Astrocyte (in vitro differentiated cells and primary cell): Measurements from ENCODE around the gene EIF1AD. TPM values are rescaled to one million over a fixed set of nuclear protein-coding genes. Genes with fewer than 3 reads are reported as not detected.

ENCODE experiments used
- DNase-seq: peaks from one replicate; pipeline ENCODE4 v3.0.0-alpha.2; 2010; ENCODE audit warnings: low read depth
- FAIRE-seq: peaks from 2 replicates; lab custom pipeline; 2011; peaks lifted over from hg19 to GRCh38; lab: Jason Lieb, UNC
- H2AFZ ChIP-seq: 2 replicates; pipeline ENCODE4 v1.6.0; 2012; ENCODE audit warnings: low read depth, low read length, inconsistent platforms
- H3K27ac ChIP-seq: 2 replicates; pipeline ENCODE4 v1.5.1; 2011; ENCODE audit warnings: low read depth, low read length, inconsistent platforms
- H3K27me3 ChIP-seq: 2 replicates; pipeline ENCODE4 v1.6.0; 2011; ENCODE audit warnings: low read length, inconsistent platforms; ENCODE audit not compliant: insufficient read depth
- H3K36me3 ChIP-seq: 2 replicates; pipeline ENCODE4 v1.5.1; 2011; ENCODE audit warnings: low read length, inconsistent platforms; ENCODE audit not compliant: insufficient read depth
- H3K4me1 ChIP-seq: 2 replicates; pipeline ENCODE4 v1.5.1; 2011; ENCODE audit warnings: low read length, inconsistent platforms; ENCODE audit not compliant: insufficient read depth
- H3K4me2 ChIP-seq: 2 replicates; pipeline ENCODE4 v1.6.0; 2012; ENCODE audit warnings: low read length, inconsistent platforms
- H3K4me3 ChIP-seq: 2 replicates; pipeline ENCODE4 v1.5.1; 2011; ENCODE audit warnings: low read depth, mild to moderate bottlenecking, low read length, inconsistent platforms; ENCODE audit not compliant: insufficient read depth
- H3K79me2 ChIP-seq: 2 replicates; pipeline ENCODE4 v1.6.0; 2012; ENCODE audit warnings: mild to moderate bottlenecking, low read length, inconsistent platforms; ENCODE audit not compliant: insufficient read depth
- H3K9ac ChIP-seq: 2 replicates; pipeline ENCODE4 v1.6.0; 2012; ENCODE audit warnings: mild to moderate bottlenecking, low read length, inconsistent platforms
- H3K9me3 ChIP-seq: 2 replicates; pipeline ENCODE4 v1.5.1; 2012; ENCODE audit warnings: low read depth, mild to moderate bottlenecking, low read length, inconsistent platforms; ENCODE audit not compliant: insufficient read depth
- H4K20me1 ChIP-seq: 2 replicates; pipeline ENCODE4 v1.6.0; 2012; ENCODE audit warnings: low read length, inconsistent platforms; ENCODE audit not compliant: insufficient read depth
- H3K27ac Mint-ChIP-seq: one replicate; pipeline ENCODE4 v1.8.0; 2021; ENCODE audit warnings: mild to moderate bottlenecking, mixed read lengths; ENCODE audit not compliant: unreplicated experiment
- H3K27me3 Mint-ChIP-seq: one replicate; pipeline ENCODE4 v1.8.0; 2021; ENCODE audit warnings: low read depth, mixed read lengths; ENCODE audit not compliant: unreplicated experiment
- H3K36me3 Mint-ChIP-seq: one replicate; pipeline ENCODE4 v1.8.0; 2021; ENCODE audit warnings: low read depth, mixed read lengths; ENCODE audit not compliant: unreplicated experiment
- H3K4me1 Mint-ChIP-seq: one replicate; pipeline ENCODE4 v1.8.0; 2021; ENCODE audit warnings: low read depth, mixed read lengths; ENCODE audit not compliant: unreplicated experiment
- H3K4me3 Mint-ChIP-seq: one replicate; pipeline ENCODE4 v1.8.0; 2021; ENCODE audit warnings: mild to moderate bottlenecking, moderate library complexity, mixed read lengths; ENCODE audit not compliant: unreplicated experiment
- H3K9me3 Mint-ChIP-seq: one replicate; pipeline ENCODE4 v1.8.0; 2021; ENCODE audit warnings: mild to moderate bottlenecking, mixed read lengths; ENCODE audit not compliant: unreplicated experiment
- EZH2 ChIP-seq: IDR thresholded peaks from 2 replicates; pipeline ENCODE4 v1.6.1; 2012; ENCODE audit warnings: mild to moderate bottlenecking, low read length, inconsistent platforms; ENCODE audit not compliant: insufficient read depth
- total RNA-seq: library from RNA; stranded (reverse); gene quantifications from 2 replicates; pipeline ENCODE4 v1.2.1, GENCODE V29; 2021
- TF ChIP-seq, protein P1 (sequence below): IDR thresholded peaks from 2 replicates; pipeline ENCODE4 v1.5.1; 2011; ENCODE audit warnings: low read depth, mild to moderate bottlenecking, inconsistent platforms, low read length, moderate library complexity; ENCODE audit not compliant: insufficient read depth

Gene EIF1AD
- total RNA-seq, 1 donor from 2014 or later = 42.7 TPM

GRCh38 chr11:65961267-65962140 lies 40.5 kb downstream of the EIF1AD start, which contains the start of gene SART1:
SART1 (plus strand) TSS chr11:65961734; CDS start chr11:65961781, 47 bp downstream.
- peaks cover 43% of the 10 kb centered on the region for H3K79me2 ChIP-seq
- H3K27ac Mint-ChIP-seq = peak within 1 kb of the TSS; percentile 97
- H3K36me3 Mint-ChIP-seq = peaks cover 5% of the 10 kb centered on the region
- peak within 1 kb of the TSS; percentile 98 for H3K9ac ChIP-seq
- peaks cover 11% of the 10 kb centered on the region for H3K4me1 Mint-ChIP-seq
- peak within 1 kb of the TSS; percentile 77 for H3K4me3 ChIP-seq
- peaks cover 30% of the 10 kb centered on the region for H4K20me1 ChIP-seq
- no peaks in the 10 kb centered on the region for H3K27me3 Mint-ChIP-seq
- no peaks in the 10 kb centered on the region for H3K27me3 ChIP-seq
- peak within 1 kb of the TSS; percentile 90 for H3K27ac ChIP-seq
- no peaks in the 10 kb centered on the region for H3K9me3 ChIP-seq
- peak within 1 kb of the TSS; percentile 100 for H3K4me2 ChIP-seq
- FAIRE-seq (no peak), DNase-seq (peak; percentile 94)
- H3K4me3 Mint-ChIP-seq = peak within 1 kb of the TSS; percentile 97
- peaks cover 12% of the 10 kb centered on the region for H3K36me3 ChIP-seq
- peaks cover 13% of the 10 kb centered on the region for H3K4me1 ChIP-seq
- TF ChIP-seq, protein P1, sequence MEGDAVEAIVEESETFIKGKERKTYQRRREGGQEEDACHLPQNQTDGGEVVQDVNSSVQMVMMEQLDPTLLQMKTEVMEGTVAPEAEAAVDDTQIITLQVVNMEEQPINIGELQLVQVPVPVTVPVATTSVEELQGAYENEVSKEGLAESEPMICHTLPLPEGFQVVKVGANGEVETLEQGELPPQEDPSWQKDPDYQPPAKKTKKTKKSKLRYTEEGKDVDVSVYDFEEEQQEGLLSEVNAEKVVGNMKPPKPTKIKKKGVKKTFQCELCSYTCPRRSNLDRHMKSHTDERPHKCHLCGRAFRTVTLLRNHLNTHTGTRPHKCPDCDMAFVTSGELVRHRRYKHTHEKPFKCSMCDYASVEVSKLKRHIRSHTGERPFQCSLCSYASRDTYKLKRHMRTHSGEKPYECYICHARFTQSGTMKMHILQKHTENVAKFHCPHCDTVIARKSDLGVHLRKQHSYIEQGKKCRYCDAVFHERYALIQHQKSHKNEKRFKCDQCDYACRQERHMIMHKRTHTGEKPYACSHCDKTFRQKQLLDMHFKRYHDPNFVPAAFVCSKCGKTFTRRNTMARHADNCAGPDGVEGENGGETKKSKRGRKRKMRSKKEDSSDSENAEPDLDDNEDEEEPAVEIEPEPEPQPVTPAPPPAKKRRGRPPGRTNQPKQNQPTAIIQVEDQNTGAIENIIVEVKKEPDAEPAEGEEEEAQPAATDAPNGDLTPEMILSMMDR = no peak
- no peak for TF ChIP-seq EZH2
- H3K9me3 Mint-ChIP-seq = no peaks in the 10 kb centered on the region
- peak within 1 kb of the TSS; percentile 83 for H2AFZ ChIP-seq

- H3K27me3 Mint-ChIP-seq = no peaks in the 10 kb centered on the region
- peak overlapping the region; percentile 97 for H3K4me3 Mint-ChIP-seq
- Histone ChIP-seq H3K79me2 (peaks cover 41% of the 10 kb centered on the region), H3K4me1 (peaks cover 13% of the 10 kb centered on the region), H3K27me3 (no peaks in the 10 kb centered on the region), H3K9me3 (no peaks in the 10 kb centered on the region), H3K4me3 (peak overlapping the region; percentile 77), H3K9ac (peak overlapping the region; percentile 98), H3K36me3 (peaks cover 11% of the 10 kb centered on the region), H2AFZ (peak overlapping the region; percentile 83), H4K20me1 (peaks cover 30% of the 10 kb centered on the region), H3K4me2 (peak overlapping the region; percentile 100), H3K27ac (peak overlapping the region; percentile 90)
- TF ChIP-seq, protein P1 = no peak
- no peak for TF ChIP-seq EZH2
- peaks cover 11% of the 10 kb centered on the region for H3K4me1 Mint-ChIP-seq
- DNase-seq (no peak), FAIRE-seq (no peak)
- H3K9me3 Mint-ChIP-seq = no peaks in the 10 kb centered on the region
- peaks cover 5% of the 10 kb centered on the region for H3K36me3 Mint-ChIP-seq
- H3K27ac Mint-ChIP-seq = peak overlapping the region; percentile 97
These were observed 41.1 kb downstream of the EIF1AD start for GRCh38 chr11:65960824-65961266.
